Measurements from ENCODE around the gene BRAF.

- TF ChIP-seq POLR2AphosphoS5 (IDR thresholded peaks at IDR 0.05; ENCODE audit: insufficient read depth in 1 of 2, low read depth in 1 of 2) (no peak), POLR2A (IDR thresholded peaks at IDR 0.05) (no peak)
- TF ChIP-seq, protein P1, sequence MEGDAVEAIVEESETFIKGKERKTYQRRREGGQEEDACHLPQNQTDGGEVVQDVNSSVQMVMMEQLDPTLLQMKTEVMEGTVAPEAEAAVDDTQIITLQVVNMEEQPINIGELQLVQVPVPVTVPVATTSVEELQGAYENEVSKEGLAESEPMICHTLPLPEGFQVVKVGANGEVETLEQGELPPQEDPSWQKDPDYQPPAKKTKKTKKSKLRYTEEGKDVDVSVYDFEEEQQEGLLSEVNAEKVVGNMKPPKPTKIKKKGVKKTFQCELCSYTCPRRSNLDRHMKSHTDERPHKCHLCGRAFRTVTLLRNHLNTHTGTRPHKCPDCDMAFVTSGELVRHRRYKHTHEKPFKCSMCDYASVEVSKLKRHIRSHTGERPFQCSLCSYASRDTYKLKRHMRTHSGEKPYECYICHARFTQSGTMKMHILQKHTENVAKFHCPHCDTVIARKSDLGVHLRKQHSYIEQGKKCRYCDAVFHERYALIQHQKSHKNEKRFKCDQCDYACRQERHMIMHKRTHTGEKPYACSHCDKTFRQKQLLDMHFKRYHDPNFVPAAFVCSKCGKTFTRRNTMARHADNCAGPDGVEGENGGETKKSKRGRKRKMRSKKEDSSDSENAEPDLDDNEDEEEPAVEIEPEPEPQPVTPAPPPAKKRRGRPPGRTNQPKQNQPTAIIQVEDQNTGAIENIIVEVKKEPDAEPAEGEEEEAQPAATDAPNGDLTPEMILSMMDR (IDR thresholded peaks at IDR 0.05): no peak
Observed at GRCh38 chr7:140927351-140927750, 2.6 kb upstream of the BRAF start.
